Cardiac atrium fibroblast (primary cell): ENCODE results near the gene IFNA6. TPM values are rescaled to one million over a fixed set of nuclear protein-coding genes. Genes with fewer than 3 reads are reported as not detected.

Source experiments
- total RNA-seq: library from RNA; depleted of rRNA; stranded (reverse); fragments of >200 nt; gene quantifications from 2 replicates; pipeline ENCODE4 v1.2.3, GENCODE V29; 2015

Gene IFNA6
- total RNA-seq: not detected in 2 replicates

GRCh38 chr9:21350787-21351186 lies at the start of gene IFNA6:
Gene IFNA6 (minus strand): TSS chr9:21350887. CDS start chr9:21350887, 0 bp downstream.

GRCh38 chr9:21385131-21385670 lies 34.5 kb upstream of the IFNA6 start, which contains the start of gene IFNA2:
Gene IFNA2 (minus strand): TSS chr9:21385398. CDS start chr9:21385329, 69 bp downstream.

GRCh38 chr9:21367957-21368356 lies 17.3 kb upstream of the IFNA6 start, which contains the start of gene IFNA13:
Gene IFNA13 (minus strand): TSS chr9:21368057. CDS start chr9:21368010, 47 bp downstream.

GRCh38 chr9:21334701-21335632 lies 15.7 kb downstream of the IFNA6 start, which contains the start of gene KLHL9:
Gene KLHL9 (minus strand): TSS chr9:21335404. CDS start chr9:21334859, 545 bp downstream.

GRCh38 chr9:21305213-21305612 lies 45.5 kb downstream of the IFNA6 start, which contains the start of gene IFNA5:
Gene IFNA5 (minus strand): TSS chr9:21305313. CDS start chr9:21305256, 57 bp downstream.

Other genes starting within 250 kb of the IFNA6 start
- gene IFNW1, start 209.1 kb downstream of the IFNA6 start, total RNA-seq: not detected in 2 replicates
- not detected in 2 replicates for gene IFNA21, start 184.2 kb downstream of the IFNA6 start, total RNA-seq
- gene IFNA4, start 163.3 kb downstream of the IFNA6 start, total RNA-seq: not detected in 2 replicates
- not detected in 2 replicates for gene IFNA7, start 148.7 kb downstream of the IFNA6 start, total RNA-seq
- gene IFNA10, start 143.7 kb downstream of the IFNA6 start, total RNA-seq: not detected in 2 replicates
- gene IFNA16, start 133.6 kb downstream of the IFNA6 start, total RNA-seq: not detected in 2 replicates
- not detected in 2 replicates for gene IFNA17, start 122.7 kb downstream of the IFNA6 start, total RNA-seq
- not detected in 2 replicates for gene IFNA14, start 110.9 kb downstream of the IFNA6 start, total RNA-seq
- not detected in 2 replicates for gene IFNA5, start 45.6 kb downstream of the IFNA6 start, total RNA-seq
- 24.2 and 25.9 TPM in 2 replicates for gene KLHL9, start 15.5 kb downstream of the IFNA6 start, total RNA-seq
- gene IFNA13, start 17.2 kb upstream of the IFNA6 start, total RNA-seq: not detected in 2 replicates
- not detected in 2 replicates for gene IFNA2, start 34.5 kb upstream of the IFNA6 start, total RNA-seq
- gene IFNA8, start 58.2 kb upstream of the IFNA6 start, total RNA-seq: not detected in 2 replicates
- not detected in 2 replicates for gene IFNA1, start 89.6 kb upstream of the IFNA6 start, total RNA-seq
- not detected in 2 replicates for gene IFNE, start 131.4 kb upstream of the IFNA6 start, total RNA-seq